Heart right ventricle (tissue), 16 donors: ENCODE data around the gene BRF1. TPM values are rescaled to one million over a fixed set of nuclear protein-coding genes. Genes with fewer than 3 reads are reported as not detected.
"Not testable (repeated sequence)": the region's sequence is repeated elsewhere in the genome, so short reads cannot be mapped to it uniquely, and the experiment has no call there.

Source experiments
- ATAC-seq, 8 donors: fragments of 200-7000 bp; cut with Tn5 transposase; one replicate each; pipeline ENCODE4 v1.9.1; 2020; ENCODE audit warnings: mild to moderate bottlenecking in 8 of 8, moderate library complexity in 8 of 8, moderate number of reproducible peaks in 1 of 8
- DNase-seq, 2 donors: peaks; one replicate each; pipeline ENCODE4 v3.0.0-alpha.2; 2020
- H3K27ac ChIP-seq, 10 donors: fragments of 200-600 bp; sonication (generic) in 2 of 10; one replicate each; pipeline versions ENCODE4 v1.5.0 to v1.8.0; 2020 to 2022; ENCODE audit warnings: mild to moderate bottlenecking in 3 of 10
- H3K27me3 ChIP-seq, 7 donors: fragments of 200-600 bp; one replicate each; pipeline ENCODE4 v1.8.0; 2021 to 2022; ENCODE audit warnings: mild to moderate bottlenecking in 2 of 7
- H3K36me3 ChIP-seq, 9 donors: fragments of 200-600 bp; sonication (generic) in 1 of 9; one replicate each; pipeline versions ENCODE4 v1.5.0 to v1.8.0; 2020 to 2022; ENCODE audit warnings: mild to moderate bottlenecking in 2 of 9
- H3K4me1 ChIP-seq, 9 donors: fragments of 200-600 bp; sonication (generic) in 1 of 9; one replicate each; pipeline versions ENCODE4 v1.5.0 to v1.8.0; 2020 to 2022; ENCODE audit warnings: mild to moderate bottlenecking in 4 of 9
- H3K4me3 ChIP-seq, 10 donors: fragments of 200-600 bp; sonication (generic) in 2 of 10; one replicate each; pipeline versions ENCODE4 v1.5.0 to v1.8.0; 2020 to 2022; ENCODE audit warnings: mild to moderate bottlenecking in 7 of 10, moderate library complexity in 2 of 10
- H3K9me3 ChIP-seq, 11 donors: fragments of 200-600 bp in 10 of 11; sonication (generic) in 2 of 11; one replicate each; pipeline versions ENCODE4 v1.5.0 to v1.8.0; 2013 to 2022; ENCODE audit warnings: mild to moderate bottlenecking in 2 of 11, control low read depth in 1 of 11, moderate library complexity in 1 of 11
- CTCF ChIP-seq, 9 donors: fragments of 200-600 bp; sonication (generic) in 2 of 9; IDR thresholded peaks; one replicate each; pipeline versions ENCODE4 v1.5.0 to v1.8.0; 2021 to 2022; ENCODE audit warnings: antibody characterized with exemption in 9 of 9, mild to moderate bottlenecking in 5 of 9, moderate library complexity in 1 of 9
- WGBS, 2 donors: extraction: QIAGEN DNeasy Blood & Tissue Kit; methylation state at CpG; one replicate each; pipeline ENCODE4 v1.1.7; 2013; ENCODE audit warnings: inconsistent platforms in 1 of 2; 5-methylcytosine and 5-hydroxymethylcytosine counted together
- intact Hi-C, 10 donors: fragments of 100-400 bp; cut with DNase I; formaldehyde crosslinking; loops; one replicate each; pipeline versions ENCODE4 v1.11.1 to v1.14.2; 2022
- polyA plus RNA-seq, 2 donors: library from polyadenylated mRNA; stranded (reverse); fragments of 200-250 nt; gene quantifications; one replicate each; pipeline ENCODE4 v1.2.3, GENCODE V29; 2013
- total RNA-seq, 10 donors: library from RNA; stranded (reverse); fragmentation: NEBNext Ultra II Directional in 3 of 10; extraction: Animal tissue kit (Norgen Biotek cat#: 25700) in 3 of 10; gene quantifications; one replicate each; pipeline versions ENCODE4 v1.2.1 to v1.2.4, GENCODE V29; 2021 to 2023
- donor health status: Arrhythmogenic right ventricular cardiomyopathy.
- donor health status: ischemic (EF 13 %, LVEDD 7.1; RV severe dilation, severe dysfunction).
- donor health status: healthy with polysubstance abuse.
- donor health status: DM: no; HTN: yes; CAD: no.
- donor health status: DM: no; HTN: no; CAD: no.
- donor health status: ischemic (EF 25% LVEDD 6.9; RV normal size, moderate dysfunction).
- donor health status: ischemic (EF 25% LVEDD 5.7; RV mildly dilated, moderate dysfunction).
- donor health status: healthy.
- donor health status: DM: yes; HTN: yes; CAD: no.
- donor health status: Ischemic cardiomyopathy.
- donor health status: ischemic (EF 35%, LVEDD 5.7; RV mildly dilated, moderate dysfunction).
- donor health status: nonischemic (EF 11% LVEDD 7.7; RV severe dilation, severe dysfunction).
- donor health status: DM: yes; HTN: yes; CAD: no.
- donor health status: PGD.
- donor health status: ischemic (EF 29% LVEDD 5.4; RV normal size, mild dysfunction).
- donor health status: nonischemic (EF 23%, LVEDD 6.1; RV moderate dilation, normal function).

The BRF1 gene
- total and polyA plus RNA-seq, 12 donors, result 12.7 to 30.8 (median 16.2) TPM

DNA sequence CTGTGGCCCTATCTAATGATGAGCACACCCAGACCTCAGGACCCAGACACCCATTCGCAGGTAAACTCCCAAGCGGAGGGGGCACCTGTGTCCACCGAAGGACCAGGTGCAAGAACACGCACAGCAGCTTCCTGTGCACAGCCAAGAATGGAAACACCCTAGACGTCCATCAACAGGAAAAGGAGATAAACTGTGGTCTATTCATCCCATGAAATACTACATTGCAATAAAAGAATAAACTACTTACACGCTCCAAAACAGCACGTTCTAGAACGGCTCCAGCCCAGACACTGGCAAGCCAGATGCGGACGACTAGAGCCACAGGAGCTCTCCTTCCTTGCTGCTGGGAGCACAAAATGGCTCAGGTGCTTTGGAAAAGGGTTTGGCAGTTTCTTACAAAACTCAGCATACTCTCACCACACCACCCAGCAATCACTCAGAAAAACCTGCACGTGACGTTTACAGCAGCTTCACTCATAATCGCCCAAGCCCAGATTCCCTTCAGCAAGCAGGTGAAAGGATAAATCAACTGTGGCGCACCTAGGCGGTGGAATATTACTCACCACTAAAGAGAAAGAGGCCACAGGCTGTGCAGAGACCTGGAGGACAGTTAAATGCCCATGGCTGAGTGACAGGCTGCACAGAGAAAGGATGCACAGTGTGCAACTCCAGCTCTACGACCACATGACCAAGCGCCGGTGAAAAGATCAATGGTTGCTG lies 21.0 kb downstream of the BRF1 start:
- Histone ChIP-seq H3K27me3 (no peaks in the 10 kb centered on the region), H3K4me1 (peaks cover 0 to 25% (median 14%) of the 10 kb centered on the region in 9 donors), H3K27ac (no peak overlapping the region), H3K9me3 (no peaks in the 10 kb centered on the region), H3K4me3 (no peak overlapping the region), H3K36me3 (peaks cover 0 to 13% (median 0%) of the 10 kb centered on the region in 9 donors)
- intact Hi-C loops, result loop anchor here in 7 of 10 donors (2.0 to 10.0 kb wide), 7 partner anchors 72 to 189 kb away; no protein-coding TSS in a partner anchor
- TF ChIP-seq CTCF (IDR thresholded peaks at IDR 0.05), result no peak
- 90% methylated on average over 18 of the region's 18 CpGs for WGBS, 2 donors
- no peak for ATAC-seq
- DNase-seq, result no peak

- DNase-seq, intact Hi-C loops, H3K9me3 ChIP-seq, H3K27me3 ChIP-seq, H3K27ac ChIP-seq, ATAC-seq, H3K4me3 ChIP-seq, H3K36me3 ChIP-seq: not testable (repeated sequence)
- peaks cover 0 to 20% (median 10%) of the 10 kb centered on the region in 9 donors for H3K4me1 ChIP-seq
- 39 to 98% methylated on average over 3 of the region's 4 CpGs for WGBS, 2 donors
These were observed 23.4 kb downstream of the BRF1 start for GRCh38 chr14:105277448-105277847.

GRCh38 chr14:105275267-105275946 lies 25.4 kb downstream of the BRF1 start:
- intact Hi-C loops, result no loop called here
- Histone ChIP-seq H3K4me3 (no peak overlapping the region), H3K9me3 (no peaks in the 10 kb centered on the region), H3K27me3 (no peaks in the 10 kb centered on the region), H3K36me3 (peaks cover 0 to 17% (median 0%) of the 10 kb centered on the region in 9 donors), H3K27ac (peak overlapping the region in 2 of 10 donors; percentile 14 to 57), H3K4me1 (peaks cover 0 to 14% (median 4%) of the 10 kb centered on the region in 9 donors)
- TF ChIP-seq CTCF (IDR thresholded peaks at IDR 0.05), result no peak
- DNase-seq, result no peak
- 77 to 84% methylated on average over 16 of the region's 16 CpGs for WGBS, 2 donors
- ATAC-seq, result peak in 6 of 8 donors; percentile 24 to 93 (median 49)

DNA sequence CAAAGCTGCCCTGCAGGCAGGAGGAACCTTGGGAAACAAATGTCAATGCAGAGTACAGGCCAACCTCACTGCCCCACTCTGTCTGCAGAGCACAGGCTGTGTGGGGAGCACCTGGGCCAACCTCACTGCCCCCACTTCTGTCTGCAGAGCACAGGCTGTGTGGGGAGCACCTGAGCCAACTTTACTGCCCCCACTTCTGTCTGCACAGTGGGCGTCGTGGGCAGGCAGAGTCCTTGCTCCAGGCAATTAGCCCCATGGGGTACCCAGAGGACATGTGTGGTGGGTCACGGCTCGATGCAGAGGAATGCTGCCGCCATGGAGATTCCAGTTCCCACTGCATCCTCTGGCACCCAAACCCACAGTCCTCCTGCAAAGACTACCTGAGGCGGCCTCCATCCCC lies 26.2 kb downstream of the BRF1 start:
- H3K27ac ChIP-seq, result peak overlapping the region in 1 of 10 donors; percentile 57
- H3K4me1 ChIP-seq, result peaks cover 0 to 14% (median 4%) of the 10 kb centered on the region in 9 donors
- H3K27me3 ChIP-seq, result no peaks in the 10 kb centered on the region
- TF ChIP-seq CTCF (IDR thresholded peaks at IDR 0.05), result no peak
- ATAC-seq (peak in 2 of 8 donors; percentile 14 to 20), DNase-seq (no peak)
- no peaks in the 10 kb centered on the region for H3K9me3 ChIP-seq
- no peak overlapping the region for H3K4me3 ChIP-seq
- peaks cover 0 to 20% (median 0%) of the 10 kb centered on the region in 9 donors for H3K36me3 ChIP-seq
- 90 to 92% methylated on average over 6 of the region's 6 CpGs for WGBS, 2 donors
- intact Hi-C loops, result no loop called here
